ENCODE measurements around the gene CCDC27.

CCDC27 gene

GRCh38 chr1:3773572-3774275 is 21.5 kb downstream of the CCDC27 start:
- in situ Hi-C loops (cut with HindIII; ENCODE audit: low sequenced_read_pairs): loop anchor here (5.0 kb wide), 1 partner anchor 44 kb away; no protein-coding TSS in a partner anchor

GRCh38 chr1:3774276-3774945 is 22.2 kb downstream of the CCDC27 start:
- in situ Hi-C loops (cut with HindIII; ENCODE audit: low sequenced_read_pairs): loop anchor here (5.0 kb wide), 1 partner anchor 43 kb away; no protein-coding TSS in a partner anchor

- in situ Hi-C loops (cut with HindIII; ENCODE audit: low sequenced_read_pairs): loop anchor here (5.0 kb wide), 1 partner anchor 42 kb away; no protein-coding TSS in a partner anchor
Observed at GRCh38 chr1:3774946-3775489, 22.8 kb downstream of the CCDC27 start.

GRCh38 chr1:3775490-3776230 is 23.4 kb downstream of the CCDC27 start:
- in situ Hi-C loops (cut with HindIII; ENCODE audit: low sequenced_read_pairs): no loop called here

GRCh38 chr1:3776231-3776961 is 24.1 kb downstream of the CCDC27 start:
- in situ Hi-C loops (cut with HindIII; ENCODE audit: low sequenced_read_pairs): no loop called here

- in situ Hi-C loops (cut with HindIII; ENCODE audit: low sequenced_read_pairs): no loop called here
Observed at GRCh38 chr1:3777078-3777547, 24.9 kb downstream of the CCDC27 start.

GRCh38 chr1:3777647-3778589 is 25.7 kb downstream of the CCDC27 start:
- in situ Hi-C loops (cut with HindIII; ENCODE audit: low sequenced_read_pairs): no loop called here

GRCh38 chr1:3778590-3779264 is 26.5 kb downstream of the CCDC27 start:
- in situ Hi-C loops (cut with HindIII; ENCODE audit: low sequenced_read_pairs): no loop called here

- in situ Hi-C loops (cut with HindIII; ENCODE audit: low sequenced_read_pairs): no loop called here
Observed at GRCh38 chr1:3779265-3779911, 27.1 kb downstream of the CCDC27 start.

- in situ Hi-C loops (cut with HindIII; ENCODE audit: low sequenced_read_pairs): no loop called here
Observed at GRCh38 chr1:3779912-3780416, 27.7 kb downstream of the CCDC27 start.

- in situ Hi-C loops (cut with HindIII; ENCODE audit: low sequenced_read_pairs): no loop called here
Observed at GRCh38 chr1:3780901-3781300, 28.7 kb downstream of the CCDC27 start.

- in situ Hi-C loops (cut with HindIII; ENCODE audit: low sequenced_read_pairs): no loop called here
Observed at GRCh38 chr1:3783651-3784474, 31.6 kb downstream of the CCDC27 start.

- in situ Hi-C loops (cut with HindIII; ENCODE audit: low sequenced_read_pairs): no loop called here
Observed at GRCh38 chr1:3785045-3785444, 32.8 kb downstream of the CCDC27 start.

GRCh38 chr1:3785456-3786157 is 33.4 kb downstream of the CCDC27 start:
- in situ Hi-C loops (cut with HindIII; ENCODE audit: low sequenced_read_pairs): no loop called here

- in situ Hi-C loops (cut with HindIII; ENCODE audit: low sequenced_read_pairs): no loop called here
Observed at GRCh38 chr1:3786468-3787348, 34.5 kb downstream of the CCDC27 start.

GRCh38 chr1:3787349-3787715 is 35.1 kb downstream of the CCDC27 start:
- in situ Hi-C loops (cut with HindIII; ENCODE audit: low sequenced_read_pairs): no loop called here

All from endothelial cell of hepatic sinusoid (primary cell).